MM.1S (cell line): ENCODE data around the gene DNAH8.

Source experiments
- DNase-seq: peaks from one replicate; pipeline ENCODE4 v3.0.0-alpha.2; 2015
- H2AFZ ChIP-seq: fragments of 300-600 bp; sonication (generic); 2 replicates; pipeline ENCODE4 v1.6.0; 2016; ENCODE audit warnings: antibody characterized with exemption, low read length
- H3F3A ChIP-seq: fragments of 300-600 bp; sonication (generic); 2 replicates; pipeline ENCODE4 v1.6.1; 2016; ENCODE audit warnings: mild to moderate bottlenecking, antibody characterized with exemption, low read length, moderate library complexity, mixed read lengths; ENCODE audit not compliant: insufficient read depth
- H3K27ac ChIP-seq: fragments of 300-600 bp; sonication (generic); 2 replicates; pipeline ENCODE4 v1.5.1; 2016; ENCODE audit warnings: mild to moderate bottlenecking, low read length
- H3K27me3 ChIP-seq: fragments of 300-600 bp; sonication (generic); replicated peaks from 2 replicates; pipeline ENCODE4 v1.6.0; 2016; ENCODE audit warnings: low read length; ENCODE audit not compliant: insufficient read depth
- H3K36me3 ChIP-seq: fragments of 300-600 bp; sonication (generic); replicated peaks from 2 replicates; pipeline ENCODE4 v1.6.1; 2016; ENCODE audit warnings: mild to moderate bottlenecking, low read length, mixed read lengths; ENCODE audit not compliant: insufficient read depth
- H3K4me1 ChIP-seq: fragments of 300-600 bp; sonication (generic); 2 replicates; pipeline ENCODE4 v1.6.1; 2016; ENCODE audit warnings: low read length, mixed read lengths
- H3K4me2 ChIP-seq: fragments of 300-600 bp; sonication (generic); 2 replicates; pipeline ENCODE4 v1.6.0; 2016; ENCODE audit warnings: low read depth, low read length
- H3K4me3 ChIP-seq: fragments of 300-600 bp; sonication (generic); 2 replicates; pipeline ENCODE4 v1.5.1; 2016; ENCODE audit warnings: low read length, mixed read lengths
- H3K79me2 ChIP-seq: fragments of 300-600 bp; sonication (generic); 2 replicates; pipeline ENCODE4 v1.6.1; 2016; ENCODE audit warnings: mixed run types, low read length, mixed read lengths
- H3K9ac ChIP-seq: fragments of 300-600 bp; sonication (generic); 2 replicates; pipeline ENCODE4 v1.6.1; 2016; ENCODE audit warnings: low read length, mixed read lengths
- H3K9me2 ChIP-seq: fragments of 300-600 bp; sonication (generic); replicated peaks from 2 replicates; pipeline ENCODE4 v1.6.1; 2016; ENCODE audit warnings: mild to moderate bottlenecking, low read length, mixed read lengths; ENCODE audit not compliant: insufficient read depth
- H3K9me3 ChIP-seq: fragments of 300-600 bp; sonication (generic); replicated peaks from 2 replicates; pipeline ENCODE4 v1.6.1; 2016; ENCODE audit warnings: mild to moderate bottlenecking, low read length, mixed read lengths; ENCODE audit not compliant: insufficient read depth
- H4K20me1 ChIP-seq: fragments of 300-600 bp; sonication (generic); 2 replicates; pipeline ENCODE4 v1.6.1; 2016; ENCODE audit warnings: mild to moderate bottlenecking, low read length, moderate library complexity, mixed read lengths; ENCODE audit not compliant: insufficient read depth
- CTCF ChIP-seq: fragments of 300-600 bp; sonication (generic); IDR thresholded peaks from 2 replicates; pipeline ENCODE4 v1.5.1; 2016; ENCODE audit warnings: antibody characterized with exemption, low read length, mixed read lengths
- EZH2 ChIP-seq: fragments of 300-600 bp; sonication (generic); optimal IDR thresholded peaks from 2 replicates; pipeline ENCODE3; 2017; ENCODE audit warnings: low read depth, mild to moderate bottlenecking, antibody characterized with exemption, low read length, mixed read lengths
- EZH2phosphoT487 ChIP-seq: fragments of 300-600 bp; sonication (generic); IDR thresholded peaks from 2 replicates; pipeline ENCODE4 v1.6.1; 2018; ENCODE audit warnings: antibody characterized with exemption, low read length

Gene DNAH8

DNA sequence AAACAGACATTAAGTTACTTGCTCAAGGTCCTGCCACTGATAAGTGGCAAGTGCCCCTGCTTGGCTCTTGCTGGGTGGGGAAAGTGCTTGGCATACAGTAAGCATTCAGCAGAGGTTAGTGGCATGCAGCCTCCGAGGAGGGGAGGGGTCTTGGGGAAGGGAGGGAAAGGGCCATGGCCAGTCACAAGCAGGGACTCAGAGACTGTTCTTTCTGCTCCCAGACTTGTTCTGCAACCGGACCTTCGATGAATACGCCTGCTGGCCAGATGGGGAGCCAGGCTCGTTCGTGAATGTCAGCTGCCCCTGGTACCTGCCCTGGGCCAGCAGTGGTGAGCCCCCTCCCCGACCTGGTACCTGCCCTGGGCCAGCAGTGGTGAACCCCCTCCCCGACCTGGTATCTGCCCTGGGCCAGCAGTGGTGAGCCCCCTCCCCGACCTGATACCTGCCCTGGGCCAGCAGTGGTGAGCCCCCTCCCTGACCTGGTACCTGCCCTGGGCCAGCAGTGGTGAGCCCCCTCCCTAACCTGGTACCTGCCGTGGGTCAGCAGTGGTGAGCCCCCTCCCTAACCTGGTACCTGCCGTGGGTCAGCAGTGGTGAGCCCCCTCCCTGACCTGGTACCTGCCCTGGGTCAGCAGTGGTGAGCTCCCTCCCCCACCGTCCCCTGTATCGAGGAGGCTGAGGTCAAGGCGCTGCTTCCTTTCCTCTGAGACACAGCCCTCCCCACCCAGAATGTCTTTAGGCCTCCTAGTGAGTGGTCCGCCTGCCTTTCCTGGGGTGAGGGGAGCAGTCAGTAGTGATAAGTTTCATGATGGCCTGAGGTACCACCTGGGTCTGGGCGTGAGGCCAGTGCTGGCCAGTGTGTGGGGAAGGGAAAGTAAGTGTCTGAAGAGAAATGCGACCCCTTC, 342.4 kb downstream of the DNAH8 start:
- Histone ChIP-seq H3K4me2 (no peak overlapping the region), H3F3A (no peaks in the 10 kb centered on the region), H3K27ac (no peak overlapping the region), H3K79me2 (no peaks in the 10 kb centered on the region), H3K4me3 (no peak overlapping the region), H3K9me3 (no peaks in the 10 kb centered on the region), H3K36me3 (no peaks in the 10 kb centered on the region), H3K9ac (no peak overlapping the region), H3K4me1 (no peaks in the 10 kb centered on the region), H3K9me2 (no peaks in the 10 kb centered on the region), H2AFZ (no peak overlapping the region), H4K20me1 (no peaks in the 10 kb centered on the region), H3K27me3 (no peaks in the 10 kb centered on the region)
- TF ChIP-seq CTCF, result no peak
- no peak for TF ChIP-seq EZH2phosphoT487
- TF ChIP-seq EZH2, result no peak
- no peak for DNase-seq

DNA sequence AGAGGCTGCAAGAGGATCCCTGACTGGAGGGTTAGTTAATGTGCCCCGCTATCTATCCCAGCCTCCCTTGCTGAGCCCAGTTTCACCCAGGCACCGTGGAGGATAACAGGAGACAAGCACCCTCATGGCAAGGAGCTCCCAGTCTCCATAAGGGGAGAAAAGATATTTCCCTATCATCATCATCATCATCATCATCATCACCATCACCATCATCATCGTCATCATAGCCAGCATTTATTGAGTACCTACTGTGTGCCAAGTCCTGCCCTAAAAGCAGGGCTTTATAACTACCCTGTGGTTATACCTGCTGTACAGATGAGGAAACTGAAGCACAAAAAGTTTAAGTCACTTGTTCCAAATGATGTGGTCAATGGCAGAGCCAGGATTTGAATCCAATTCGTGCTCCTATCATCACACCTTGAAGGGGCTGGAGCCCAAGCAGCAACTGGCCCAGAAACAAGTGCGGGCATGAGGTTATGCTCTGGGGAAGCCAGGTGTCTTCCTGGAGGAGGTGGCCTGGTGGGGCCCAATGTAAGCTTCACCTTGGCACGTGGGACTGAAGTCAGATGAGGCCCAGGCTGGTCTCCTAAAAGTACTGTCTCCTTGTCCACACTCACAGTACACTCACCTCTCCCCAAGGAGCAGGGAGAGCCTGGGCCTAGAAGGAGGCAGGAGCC, 343.5 kb downstream of the DNAH8 start:
- no peaks in the 10 kb centered on the region for H3K9me3 ChIP-seq
- no peaks in the 10 kb centered on the region for H3K36me3 ChIP-seq
- H3K27me3 ChIP-seq, result no peaks in the 10 kb centered on the region
- TF ChIP-seq CTCF (no peak), EZH2phosphoT487 (no peak), EZH2 (no peak)
- H4K20me1 ChIP-seq, result no peaks in the 10 kb centered on the region
- no peaks in the 10 kb centered on the region for H3K9me2 ChIP-seq
- H3K4me2 ChIP-seq, result no peak overlapping the region
- no peak overlapping the region for H2AFZ ChIP-seq
- no peak overlapping the region for H3K4me3 ChIP-seq
- DNase-seq, result no peak
- H3F3A ChIP-seq, result no peaks in the 10 kb centered on the region
- no peaks in the 10 kb centered on the region for H3K79me2 ChIP-seq
- no peaks in the 10 kb centered on the region for H3K4me1 ChIP-seq
- no peak overlapping the region for H3K9ac ChIP-seq
- no peak overlapping the region for H3K27ac ChIP-seq

DNA sequence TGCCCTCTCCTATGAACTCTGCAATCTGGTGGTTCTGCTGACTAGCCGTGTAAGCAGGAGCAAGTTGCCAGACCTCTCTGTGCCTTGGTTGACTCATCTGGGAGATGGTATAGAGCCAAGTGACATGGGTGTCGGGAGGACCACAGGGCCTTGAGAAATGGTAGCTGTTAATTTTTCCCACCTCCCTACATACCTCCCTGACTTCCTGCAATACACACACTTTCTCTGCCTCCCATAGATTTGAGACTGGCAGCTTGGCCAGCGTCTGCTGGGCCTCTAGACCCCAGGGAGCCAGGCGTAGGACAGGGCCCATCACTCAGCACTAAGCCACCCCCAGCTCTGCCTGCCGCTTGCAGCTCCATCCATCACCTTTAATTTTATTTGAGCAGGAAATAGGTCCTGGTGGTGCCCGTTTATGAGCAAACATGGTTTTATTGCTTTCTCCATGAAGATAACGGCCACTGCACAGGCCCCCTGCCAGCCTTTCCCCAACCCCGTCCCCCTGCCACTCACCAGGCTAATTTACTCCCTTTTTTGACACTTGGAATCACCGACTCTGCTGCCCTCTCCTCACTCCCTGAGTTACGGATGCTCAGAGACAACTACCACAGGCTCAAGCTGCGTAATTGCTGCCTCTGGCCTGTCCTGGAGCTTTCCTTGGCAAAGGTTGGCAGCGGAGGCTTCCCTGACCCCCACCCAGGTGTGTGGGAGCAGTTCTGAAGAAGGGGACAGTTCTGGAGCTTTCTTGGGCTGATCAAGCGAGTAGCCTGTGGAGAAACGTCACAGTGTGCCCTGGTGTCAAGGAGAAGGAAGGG, 344.6 kb downstream of the DNAH8 start:
- H3K4me3 ChIP-seq, result no peak overlapping the region

More for the DNA sequence above, 344.6 kb downstream of the DNAH8 start:
- H3K9me2 ChIP-seq, result no peaks in the 10 kb centered on the region
- no peaks in the 10 kb centered on the region for H3K79me2 ChIP-seq
- no peak overlapping the region for H3K4me2 ChIP-seq
- no peaks in the 10 kb centered on the region for H3F3A ChIP-seq
- no peak overlapping the region for H2AFZ ChIP-seq
- TF ChIP-seq EZH2phosphoT487 (no peak), CTCF (no peak), EZH2 (no peak)
- H3K9ac ChIP-seq, result no peak overlapping the region
- H3K9me3 ChIP-seq, result no peaks in the 10 kb centered on the region
- no peaks in the 10 kb centered on the region for H3K4me1 ChIP-seq
- H3K36me3 ChIP-seq, result no peaks in the 10 kb centered on the region
- no peaks in the 10 kb centered on the region for H3K27me3 ChIP-seq
- no peak for DNase-seq
- H4K20me1 ChIP-seq, result no peaks in the 10 kb centered on the region
- H3K27ac ChIP-seq, result no peak overlapping the region
